H9 (cell line): ENCODE results near the gene THPO. TPM values are rescaled to one million over a fixed set of nuclear protein-coding genes. Genes with fewer than 3 reads are reported as not detected.
A peak's percentile ranks its signal among the peaks of the same experiment; 100 is the strongest.

Experiments
- DNase-seq: peaks from one replicate; pipeline ENCODE4 v3.0.0-alpha.2; 2017
- H2AFZ ChIP-seq: one replicate; pipeline ENCODE4 v1.6.1; 2013; ENCODE audit warnings: mild to moderate bottlenecking, low read length, control low read depth, moderate library complexity
- H2AK5ac ChIP-seq: 2 replicates; pipeline ENCODE4 v1.6.1; 2013; ENCODE audit warnings: low read length, control low read depth, mixed read lengths; ENCODE audit not compliant: insufficient read length
- H2BK120ac ChIP-seq: one replicate; pipeline ENCODE4 v1.6.1; 2013; ENCODE audit warnings: low read depth, mild to moderate bottlenecking, low read length, control low read depth, inconsistent platforms; ENCODE audit not compliant: poor library complexity, severe bottlenecking
- H2BK12ac ChIP-seq: 2 replicates; pipeline ENCODE4 v1.6.1; 2013; ENCODE audit warnings: low read length, control low read depth, mixed read lengths, low read depth; ENCODE audit not compliant: insufficient read length
- H2BK15ac ChIP-seq: 2 replicates; pipeline ENCODE4 v1.6.1; 2013; ENCODE audit warnings: low read depth, low read length, control low read depth
- H2BK20ac ChIP-seq: one replicate; pipeline ENCODE4 v1.6.1; 2013; ENCODE audit warnings: low read depth, mild to moderate bottlenecking, low read length, control low read depth, inconsistent platforms; ENCODE audit not compliant: poor library complexity, severe bottlenecking
- H2BK5ac ChIP-seq: 2 replicates; pipeline ENCODE4 v1.6.1; 2013; ENCODE audit warnings: low read length, control low read depth, mixed read lengths; ENCODE audit not compliant: insufficient read length
- H3K14ac ChIP-seq: 2 replicates; pipeline ENCODE4 v1.6.1; 2013; ENCODE audit warnings: low read length, control low read depth; ENCODE audit not compliant: insufficient read depth
- H3K18ac ChIP-seq: 2 replicates; pipeline ENCODE4 v1.6.1; 2013; ENCODE audit warnings: low read depth, mild to moderate bottlenecking, mixed read lengths, low read length, control low read depth; ENCODE audit not compliant: insufficient read length
- H3K23ac ChIP-seq: 2 replicates; pipeline ENCODE4 v1.6.1; 2013; ENCODE audit warnings: low read length, control low read depth, mixed read lengths, low read depth; ENCODE audit not compliant: insufficient read length
- H3K23me2 ChIP-seq: 2 replicates; pipeline ENCODE4 v1.6.1; 2013; ENCODE audit warnings: low read depth, mild to moderate bottlenecking, mixed read lengths, low read length, control low read depth; ENCODE audit not compliant: insufficient read length, poor library complexity, severe bottlenecking
- H3K27ac ChIP-seq: 2 replicates; pipeline ENCODE4 v1.5.1; 2013; ENCODE audit warnings: low read length, control low read depth, mixed read lengths, low read depth; ENCODE audit not compliant: insufficient read length
- H3K27me3 ChIP-seq: 2 replicates; pipeline ENCODE4 v1.6.1; 2013; ENCODE audit warnings: low read length, control low read depth, inconsistent platforms; ENCODE audit not compliant: insufficient read depth
- H3K4ac ChIP-seq: 2 replicates; pipeline ENCODE4 v1.6.1; 2013; ENCODE audit warnings: low read depth, mild to moderate bottlenecking, control low read depth, inconsistent platforms, low read length, moderate library complexity
- H3K4me1 ChIP-seq: 2 replicates; pipeline ENCODE4 v1.6.1; 2013; ENCODE audit warnings: low read length, control low read depth, inconsistent platforms; ENCODE audit not compliant: insufficient read depth
- H3K4me2 ChIP-seq: 2 replicates; pipeline ENCODE4 v1.6.1; 2013; ENCODE audit warnings: low read length, control low read depth, mixed read lengths; ENCODE audit not compliant: insufficient read length, insufficient read depth
- H3K56ac ChIP-seq: 2 replicates; pipeline ENCODE4 v1.6.1; 2013; ENCODE audit warnings: low read depth, mild to moderate bottlenecking, mixed read lengths, low read length, control low read depth; ENCODE audit not compliant: insufficient read length
- H3K79me1 ChIP-seq: 2 replicates; pipeline ENCODE4 v1.6.1; 2013; ENCODE audit warnings: low read depth, mild to moderate bottlenecking, moderate library complexity, low read length, control low read depth, inconsistent platforms; ENCODE audit not compliant: insufficient read depth, poor library complexity, severe bottlenecking
- H3K79me2 ChIP-seq: 2 replicates; pipeline ENCODE4 v1.6.1; 2013; ENCODE audit warnings: low read length, control low read depth, inconsistent platforms; ENCODE audit not compliant: insufficient read depth
- H3K9ac ChIP-seq: 2 replicates; pipeline ENCODE4 v1.6.1; 2013; ENCODE audit warnings: low read length, control low read depth, mixed read lengths; ENCODE audit not compliant: insufficient read length; ENCODE audit errors: extremely low read depth
- H3K9me3 ChIP-seq: one replicate; pipeline ENCODE4 v1.6.1; 2013; ENCODE audit warnings: low read depth, low read length, inconsistent platforms; ENCODE audit not compliant: control insufficient read depth
- H3T11ph ChIP-seq: one replicate; pipeline ENCODE4 v1.6.1; 2013; ENCODE audit warnings: mild to moderate bottlenecking, low read length, control low read depth, inconsistent platforms
- H4K20me1 ChIP-seq: one replicate; pipeline ENCODE4 v1.6.1; 2013; ENCODE audit not compliant: control insufficient read depth, insufficient read length, insufficient read depth
- H4K5ac ChIP-seq: 2 replicates; pipeline ENCODE4 v1.6.1; 2013; ENCODE audit warnings: low read depth, mild to moderate bottlenecking, mixed read lengths, low read length, control low read depth; ENCODE audit not compliant: insufficient read length
- H4K8ac ChIP-seq: replicated peaks from 2 replicates; pipeline ENCODE4 v1.6.1; 2013; ENCODE audit warnings: low read length, control low read depth, mixed read lengths, low read depth; ENCODE audit not compliant: insufficient read length
- H4K91ac ChIP-seq: 2 replicates; pipeline ENCODE4 v1.6.1; 2013; ENCODE audit warnings: low read depth, mild to moderate bottlenecking, moderate library complexity, mixed read lengths, low read length, control low read depth; ENCODE audit not compliant: insufficient read length
- H3K27ac Mint-ChIP-seq, 3 experiments: 2 replicates in 2 of 3; 3 replicates in 1 of 3; pipeline ENCODE4 v1.8.0; 2020 to 2021; ENCODE audit warnings: mixed read lengths in 3 of 3, mild to moderate bottlenecking in 1 of 3, moderate library complexity in 1 of 3
- H3K27me3 Mint-ChIP-seq: 2 replicates; pipeline ENCODE4 v1.8.0; 2021; ENCODE audit warnings: low read depth, mild to moderate bottlenecking, moderate library complexity, mixed read lengths
- H3K36me3 Mint-ChIP-seq, 3 experiments: 2 replicates in 2 of 3; 3 replicates in 1 of 3; pipeline ENCODE4 v1.8.0; 2020 to 2021; ENCODE audit warnings: low read depth in 3 of 3, mixed read lengths in 3 of 3; ENCODE audit not compliant: insufficient read depth in 1 of 3
- H3K4me1 Mint-ChIP-seq, 2 experiments: 2 replicates each; pipeline ENCODE4 v1.8.0; 2020; ENCODE audit warnings: mixed read lengths in 2 of 2
- H3K4me3 Mint-ChIP-seq, 2 experiments: 2 replicates in 1 of 2; 3 replicates in 1 of 2; pipeline ENCODE4 v1.8.0; 2020 to 2021; ENCODE audit warnings: mild to moderate bottlenecking in 2 of 2, mixed read lengths in 2 of 2, moderate library complexity in 1 of 2
- H3K9me3 Mint-ChIP-seq, 2 experiments: 2 replicates in 1 of 2; 3 replicates in 1 of 2; pipeline ENCODE4 v1.8.0; 2020; ENCODE audit warnings: mild to moderate bottlenecking in 2 of 2, mixed read lengths in 2 of 2, moderate library complexity in 1 of 2
- CTCF ChIP-seq: fragments of 200-600 bp; sonication (generic); conservative IDR thresholded peaks from 3 replicates; pipeline ENCODE4 v1.8.0; 2021; ENCODE audit warnings: antibody characterized with exemption, mild to moderate bottlenecking
- WGBS: extraction: QIAGEN DNeasy Blood & Tissue Kit; methylation state at CpG from one replicate; pipeline ENCODE4 v1.1.7; 2013; ENCODE audit warnings: missing lambda C conversion rate, low lambda C conversion rate, mixed read lengths; ENCODE audit not compliant: insufficient read length; ENCODE audit errors: extremely low coverage; 5-methylcytosine and 5-hydroxymethylcytosine counted together
- total RNA-seq: library from RNA; stranded (reverse); gene quantifications from 2 replicates; pipeline ENCODE4 v1.2.1, GENCODE V29; 2021

THPO gene
- total RNA-seq, 1 experiment from 2014 or later: 0.85 TPM

- Histone ChIP-seq H2BK12ac (no peak overlapping the region), H2BK5ac (no peak overlapping the region), H2BK120ac (no peak overlapping the region), H3K4me2 (no peak overlapping the region), H4K5ac (no peak overlapping the region), H3K9me3 (no peaks in the 10 kb centered on the region), H3K79me1 (no peaks in the 10 kb centered on the region), H4K91ac (no peak overlapping the region), H3K9ac (no peak overlapping the region), H2AK5ac (no peak overlapping the region), H2BK15ac (no peak overlapping the region), H3K23ac (no peak overlapping the region), H3K18ac (no peak overlapping the region), H3T11ph (no peak overlapping the region), H3K56ac (no peak overlapping the region), H3K4me1 (no peaks in the 10 kb centered on the region), H4K20me1 (peaks cover 4% of the 10 kb centered on the region), H4K8ac (no peak overlapping the region), H3K23me2 (peaks cover 10% of the 10 kb centered on the region), H3K27ac (no peak overlapping the region), H3K79me2 (no peaks in the 10 kb centered on the region), H3K4ac (no peak overlapping the region), H2BK20ac (no peak overlapping the region), H3K27me3 (no peaks in the 10 kb centered on the region), H2AFZ (no peak overlapping the region), H3K14ac (no peak overlapping the region)
- Mint-ChIP-seq H3K4me3 (no peak overlapping the region; a peak in 1 of 5 replicates), H3K27ac (peak overlapping the region in 2 of 3 experiments; percentile 73 to 77; a peak in 4 of 7 replicates), H3K36me3 (peaks cover 48 to 67% (median 56%) of the 10 kb centered on the region in 3 experiments; a peak in 6 of 7 replicates), H3K4me1 (peaks cover 29 to 32% of the 10 kb centered on the region in 2 experiments), H3K9me3 (no peaks in the 10 kb centered on the region), H3K27me3 (no peaks in the 10 kb centered on the region; the same call in none of the 2 replicates)
- no peak for TF ChIP-seq CTCF
- no peak for DNase-seq
- WGBS: no CpG with 5 or more reads among the region's 3 CpGs
These were observed 44.3 kb downstream of the THPO start for GRCh38 chr3:184333700-184334099.
